Subcutaneous abdominal adipose tissue (tissue), 5 donors: ENCODE results near the gene PVRIG.
"Not testable (repeated sequence)": the region's sequence is repeated elsewhere in the genome, so short reads cannot be mapped to it uniquely, and the experiment has no call there.

ENCODE experiments used
- H3K27ac ChIP-seq: one replicate; pipeline ENCODE4 v1.7.0; 2013; ENCODE audit warnings: low read depth, mild to moderate bottlenecking, inconsistent platforms, low read length, moderate library complexity
- H3K27me3 ChIP-seq, 5 donors: one replicate each; pipeline ENCODE4 v1.7.0; 2013; ENCODE audit warnings: low read length in 5 of 5, inconsistent platforms in 1 of 5; ENCODE audit not compliant: control insufficient read depth in 5 of 5, insufficient read depth in 4 of 5
- H3K36me3 ChIP-seq, 5 donors: one replicate each; pipeline ENCODE4 v1.7.0; 2013; ENCODE audit warnings: low read length in 5 of 5; ENCODE audit not compliant: control insufficient read depth in 5 of 5, insufficient read depth in 5 of 5
- H3K4me1 ChIP-seq, 5 donors: one replicate each; pipeline ENCODE4 v1.7.0; 2013; ENCODE audit warnings: low read length in 5 of 5, mild to moderate bottlenecking in 3 of 5, moderate library complexity in 1 of 5; ENCODE audit not compliant: control insufficient read depth in 5 of 5, insufficient read depth in 5 of 5
- H3K4me3 ChIP-seq, 5 donors: one replicate each; pipeline ENCODE4 v1.7.0; 2013; ENCODE audit warnings: low read length in 5 of 5, low read depth in 1 of 5
- H3K9ac ChIP-seq, 5 donors: one replicate each; pipeline ENCODE4 v1.7.0; 2013; ENCODE audit warnings: low read length in 5 of 5, mild to moderate bottlenecking in 4 of 5, moderate library complexity in 3 of 5
- H3K9me3 ChIP-seq, 5 donors: one replicate each; pipeline ENCODE4 v1.7.0; 2013; ENCODE audit warnings: low read length in 5 of 5; ENCODE audit not compliant: control insufficient read depth in 5 of 5
- donor health status: healthy.
- donor health status: healthy.
- donor health status: healthy.
- donor health status: healthy.
- donor health status: healthy.

Gene PVRIG

GRCh38 chr7:100192969-100193368 lies 26.8 kb upstream of the PVRIG start:
- Histone ChIP-seq H3K4me1 (peaks cover 0 to 19% (median 7%) of the 10 kb centered on the region in 5 donors), H3K9me3 (no peaks in the 10 kb centered on the region), H3K9ac (no peak overlapping the region), H3K27me3 (no peaks in the 10 kb centered on the region), H3K36me3 (no peaks in the 10 kb centered on the region), H3K4me3 (no peak overlapping the region), H3K27ac (no peak overlapping the region)

GRCh38 chr7:100195222-100195621 lies 24.5 kb upstream of the PVRIG start:
- Histone ChIP-seq H3K4me3 (no peak overlapping the region), H3K36me3 (no peaks in the 10 kb centered on the region), H3K27me3 (peaks cover 0 to 6% (median 0%) of the 10 kb centered on the region in 5 donors), H3K4me1 (peaks cover 0 to 17% (median 8%) of the 10 kb centered on the region in 5 donors), H3K9ac (no peak overlapping the region), H3K9me3 (no peaks in the 10 kb centered on the region), H3K27ac (no peak overlapping the region)

GRCh38 chr7:100195901-100196322 lies 23.8 kb upstream of the PVRIG start:
- not testable (repeated sequence) for H3K9me3 ChIP-seq, H3K36me3 ChIP-seq, H3K27ac ChIP-seq, H3K9ac ChIP-seq, H3K4me3 ChIP-seq, H3K27me3 ChIP-seq
- H3K4me1 ChIP-seq = peaks cover 0 to 13% (median 7%) of the 10 kb centered on the region in 5 donors

GRCh38 chr7:100198266-100198665 lies 21.5 kb upstream of the PVRIG start:
- no peak overlapping the region for H3K4me3 ChIP-seq
- H3K9ac ChIP-seq = no peak overlapping the region
- no peaks in the 10 kb centered on the region for H3K9me3 ChIP-seq
- H3K36me3 ChIP-seq = no peaks in the 10 kb centered on the region
- H3K27ac ChIP-seq = no peak overlapping the region
- H3K4me1 ChIP-seq = peaks cover 0 to 5% (median 0%) of the 10 kb centered on the region in 5 donors
- H3K27me3 ChIP-seq = peaks cover 0 to 9% (median 0%) of the 10 kb centered on the region in 5 donors

GRCh38 chr7:100200693-100201092 lies 19.1 kb upstream of the PVRIG start:
- Histone ChIP-seq H3K4me3 (no peak overlapping the region), H3K36me3 (no peaks in the 10 kb centered on the region), H3K4me1 (peaks cover 0 to 5% (median 0%) of the 10 kb centered on the region in 5 donors), H3K9me3 (no peaks in the 10 kb centered on the region), H3K9ac (no peak overlapping the region), H3K27me3 (peaks cover 0 to 9% (median 0%) of the 10 kb centered on the region in 5 donors), H3K27ac (no peak overlapping the region)

- H3K27ac ChIP-seq = no peak overlapping the region
- no peak overlapping the region for H3K9ac ChIP-seq
- H3K27me3 ChIP-seq = peaks cover 0 to 3% (median 0%) of the 10 kb centered on the region in 5 donors
- H3K9me3 ChIP-seq = no peaks in the 10 kb centered on the region
- H3K36me3 ChIP-seq = no peaks in the 10 kb centered on the region
- no peak overlapping the region for H3K4me3 ChIP-seq
- H3K4me1 ChIP-seq = peaks cover 0 to 5% (median 0%) of the 10 kb centered on the region in 5 donors
These were observed 15.3 kb upstream of the PVRIG start for GRCh38 chr7:100204454-100204853.

GRCh38 chr7:100208911-100209408 lies 10.8 kb upstream of the PVRIG start:
- Histone ChIP-seq H3K27ac (no peak overlapping the region), H3K4me3 (no peak overlapping the region), H3K36me3 (no peaks in the 10 kb centered on the region), H3K4me1 (peaks cover 0 to 6% (median 0%) of the 10 kb centered on the region in 5 donors), H3K9ac (no peak overlapping the region), H3K9me3 (no peaks in the 10 kb centered on the region), H3K27me3 (no peaks in the 10 kb centered on the region)

- Histone ChIP-seq H3K9me3 (no peaks in the 10 kb centered on the region), H3K27me3 (no peaks in the 10 kb centered on the region), H3K4me3 (no peak overlapping the region), H3K36me3 (no peaks in the 10 kb centered on the region), H3K27ac (no peak overlapping the region), H3K9ac (no peak overlapping the region), H3K4me1 (peaks cover 0 to 6% (median 0%) of the 10 kb centered on the region in 5 donors)
These were observed 10.3 kb upstream of the PVRIG start for GRCh38 chr7:100209493-100209892.

GRCh38 chr7:100210805-100211204 lies 8.9 kb upstream of the PVRIG start:
- Histone ChIP-seq H3K9ac (no peak overlapping the region), H3K9me3 (no peaks in the 10 kb centered on the region), H3K27me3 (no peaks in the 10 kb centered on the region), H3K4me3 (no peak overlapping the region), H3K27ac (no peak overlapping the region), H3K36me3 (no peaks in the 10 kb centered on the region), H3K4me1 (peaks cover 0 to 6% (median 1%) of the 10 kb centered on the region in 5 donors)

GRCh38 chr7:100211342-100211780 lies 8.4 kb upstream of the PVRIG start:
- Histone ChIP-seq H3K27me3 (no peaks in the 10 kb centered on the region), H3K9me3 (no peaks in the 10 kb centered on the region), H3K27ac (no peak overlapping the region), H3K9ac (no peak overlapping the region), H3K4me3 (no peak overlapping the region), H3K4me1 (peaks cover 0 to 7% (median 3%) of the 10 kb centered on the region in 5 donors), H3K36me3 (no peaks in the 10 kb centered on the region)
